Adipocyte (in vitro differentiated cells): ENCODE measurements around the gene PLEKHA6.

ENCODE experiments used
- DNase-seq: peaks from one replicate; pipeline ENCODE4 v3.0.0-alpha.2; 2015; ENCODE audit warnings: low read depth
- H3K27me3 ChIP-seq: replicated peaks from 2 replicates; pipeline ENCODE4 v1.7.0; 2013; ENCODE audit warnings: mild to moderate bottlenecking, low read length, moderate library complexity; ENCODE audit not compliant: control insufficient read depth, insufficient read depth
- H3K36me3 ChIP-seq: 2 replicates; pipeline ENCODE4 v1.7.0; 2013; ENCODE audit warnings: low read length, mild to moderate bottlenecking, moderate library complexity; ENCODE audit not compliant: control insufficient read depth, insufficient read depth, severe bottlenecking
- H3K4me1 ChIP-seq: 2 replicates; pipeline ENCODE4 v1.7.0; 2013; ENCODE audit warnings: mild to moderate bottlenecking, low read length, moderate library complexity; ENCODE audit not compliant: control insufficient read depth, insufficient read depth
- H3K4me3 ChIP-seq: 2 replicates; pipeline ENCODE4 v1.7.0; 2013; ENCODE audit warnings: mild to moderate bottlenecking, low read length, moderate library complexity
- H3K9ac ChIP-seq: 2 replicates; pipeline ENCODE4 v1.7.0; 2013; ENCODE audit warnings: mild to moderate bottlenecking, low read length, moderate library complexity
- H3K9me3 ChIP-seq: 2 replicates; pipeline ENCODE4 v1.7.0; 2013; ENCODE audit warnings: mild to moderate bottlenecking, low read length, moderate library complexity; ENCODE audit not compliant: control insufficient read depth

PLEKHA6 gene

GRCh38 chr1:204225841-204226735, 133.6 kb downstream of the PLEKHA6 start:
- Histone ChIP-seq H3K9ac (no peak overlapping the region), H3K4me3 (no peak overlapping the region), H3K36me3 (no peaks in the 10 kb centered on the region), H3K27me3 (peaks cover 15% of the 10 kb centered on the region), H3K4me1 (no peaks in the 10 kb centered on the region), H3K9me3 (no peaks in the 10 kb centered on the region)
- DNase-seq = no peak

DNA sequence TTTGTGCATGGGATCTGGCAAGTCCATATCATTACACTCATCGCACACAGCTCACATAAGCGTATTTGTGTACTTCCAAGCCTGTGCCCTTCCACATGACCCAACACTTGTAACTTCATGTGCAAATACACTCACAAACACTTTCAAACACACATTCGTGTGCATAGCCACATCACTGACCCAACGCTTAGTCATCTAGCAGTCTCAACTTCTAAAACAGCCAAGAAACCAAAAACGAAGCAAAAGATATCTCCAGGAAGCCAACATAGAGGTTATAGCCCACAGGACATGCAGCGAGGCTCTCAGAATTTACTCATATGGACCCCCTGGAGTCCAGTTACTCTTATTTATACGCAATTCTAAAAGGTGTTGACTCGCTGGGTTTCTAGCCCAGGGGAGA, 135.1 kb downstream of the PLEKHA6 start:
- no peak for DNase-seq
- Histone ChIP-seq H3K9ac (no peak overlapping the region), H3K36me3 (no peaks in the 10 kb centered on the region), H3K4me3 (no peak overlapping the region), H3K9me3 (no peaks in the 10 kb centered on the region), H3K27me3 (peaks cover 17% of the 10 kb centered on the region), H3K4me1 (peaks cover 12% of the 10 kb centered on the region)

DNA sequence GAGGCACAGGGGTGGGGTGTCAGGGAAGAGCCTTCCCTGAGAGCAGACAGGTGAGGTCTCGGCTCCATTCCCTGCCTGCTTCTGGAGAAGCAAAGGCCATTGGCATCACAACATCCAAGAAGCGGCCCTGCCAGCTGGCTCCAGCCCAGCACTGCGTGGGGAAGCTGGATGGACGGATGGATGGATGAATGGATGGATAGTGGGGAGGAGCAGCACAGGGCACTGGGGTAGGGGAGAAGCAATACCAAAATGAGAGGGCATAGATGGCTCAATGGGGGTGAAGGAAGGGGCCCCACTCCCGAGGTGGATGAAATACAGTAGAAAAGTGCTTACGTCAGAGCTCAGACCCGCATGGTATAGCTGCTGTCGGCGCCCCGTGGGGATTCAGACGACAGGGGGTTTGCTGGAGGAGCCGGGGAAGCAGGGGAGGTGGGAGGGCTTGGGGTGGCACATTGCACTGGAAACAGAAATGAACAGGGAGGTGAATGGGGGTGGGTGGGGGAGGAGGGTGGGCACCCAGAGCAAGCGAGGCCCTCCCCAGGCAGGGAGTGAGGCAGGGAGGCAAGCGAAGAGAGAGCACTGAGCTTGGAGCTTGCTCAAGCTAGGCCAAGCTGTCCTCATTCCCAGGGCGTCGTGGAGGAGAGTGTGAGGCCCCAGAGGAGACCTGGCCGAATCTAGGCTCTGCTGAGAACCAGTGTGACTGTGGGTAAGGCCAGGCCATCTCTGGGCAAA, 136.4 kb downstream of the PLEKHA6 start:
- Histone ChIP-seq H3K4me3 (no peak overlapping the region), H3K27me3 (peaks cover 17% of the 10 kb centered on the region), H3K36me3 (no peaks in the 10 kb centered on the region), H3K4me1 (peaks cover 12% of the 10 kb centered on the region), H3K9me3 (no peaks in the 10 kb centered on the region), H3K9ac (no peak overlapping the region)
- no peak for DNase-seq

DNA sequence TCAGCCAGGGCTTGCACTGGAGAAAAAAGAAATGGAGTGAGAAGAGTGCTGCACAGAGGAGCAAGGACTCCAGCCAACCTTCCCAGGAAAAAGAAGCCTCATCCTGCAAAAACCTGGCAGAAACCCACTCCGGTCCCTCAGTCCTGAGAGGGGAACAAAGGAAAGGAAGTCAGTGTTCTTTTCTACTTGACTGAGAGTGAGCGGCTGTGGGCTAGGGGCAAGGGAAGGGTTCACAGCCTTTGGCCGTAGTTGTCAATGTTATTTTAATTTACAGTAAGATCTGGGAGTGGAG, 137.0 kb downstream of the PLEKHA6 start:
- Histone ChIP-seq H3K9me3 (no peaks in the 10 kb centered on the region), H3K9ac (no peak overlapping the region), H3K4me1 (peaks cover 12% of the 10 kb centered on the region), H3K27me3 (peaks cover 19% of the 10 kb centered on the region), H3K36me3 (no peaks in the 10 kb centered on the region), H3K4me3 (no peak overlapping the region)
- no peak for DNase-seq

- no peak for DNase-seq
- H3K4me3 ChIP-seq = no peak overlapping the region
- H3K9me3 ChIP-seq = no peaks in the 10 kb centered on the region
- H3K36me3 ChIP-seq = no peaks in the 10 kb centered on the region
- H3K9ac ChIP-seq = no peak overlapping the region
- peaks cover 24% of the 10 kb centered on the region for H3K27me3 ChIP-seq
- H3K4me1 ChIP-seq = peaks cover 12% of the 10 kb centered on the region
These were observed 137.5 kb downstream of the PLEKHA6 start for GRCh38 chr1:204222006-204222763.

- H3K4me1 ChIP-seq = peaks cover 12% of the 10 kb centered on the region
- H3K4me3 ChIP-seq = no peak overlapping the region
- H3K27me3 ChIP-seq = peaks cover 26% of the 10 kb centered on the region
- DNase-seq = no peak
- no peaks in the 10 kb centered on the region for H3K36me3 ChIP-seq
- no peak overlapping the region for H3K9ac ChIP-seq
- H3K9me3 ChIP-seq = no peaks in the 10 kb centered on the region
These were observed 138.5 kb downstream of the PLEKHA6 start for GRCh38 chr1:204221271-204221670.

GRCh38 chr1:204219971-204220616, 139.6 kb downstream of the PLEKHA6 start:
- no peak overlapping the region for H3K9ac ChIP-seq
- H3K27me3 ChIP-seq = peaks cover 26% of the 10 kb centered on the region
- no peaks in the 10 kb centered on the region for H3K36me3 ChIP-seq
- peaks cover 12% of the 10 kb centered on the region for H3K4me1 ChIP-seq
- no peak overlapping the region for H3K4me3 ChIP-seq
- no peaks in the 10 kb centered on the region for H3K9me3 ChIP-seq
- peak; percentile 59 for DNase-seq

GRCh38 chr1:204218552-204218951, 141.2 kb downstream of the PLEKHA6 start:
- DNase-seq = no peak
- peaks cover 18% of the 10 kb centered on the region for H3K4me1 ChIP-seq
- H3K9ac ChIP-seq = no peak overlapping the region
- H3K36me3 ChIP-seq = no peaks in the 10 kb centered on the region
- H3K4me3 ChIP-seq = no peak overlapping the region
- H3K27me3 ChIP-seq = peaks cover 27% of the 10 kb centered on the region
- H3K9me3 ChIP-seq = no peaks in the 10 kb centered on the region

DNA sequence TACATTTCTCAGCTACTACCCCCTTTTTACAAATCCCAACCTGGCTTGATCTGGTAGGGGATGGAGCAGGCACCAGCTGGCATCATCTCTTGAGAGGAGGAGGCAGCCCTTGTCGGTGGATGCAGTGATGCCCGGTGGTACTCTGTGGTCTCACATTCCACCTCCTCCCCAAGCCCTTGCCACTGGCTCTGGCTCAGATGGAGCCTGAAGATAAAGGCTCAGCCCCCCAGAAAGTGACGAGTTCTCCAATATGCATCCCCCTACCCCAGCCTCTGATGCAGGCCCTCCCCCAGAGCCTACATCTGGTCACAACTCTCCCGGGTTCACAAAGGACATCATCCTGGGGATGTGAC, 142.1 kb downstream of the PLEKHA6 start:
- Histone ChIP-seq H3K4me3 (no peak overlapping the region), H3K9me3 (no peaks in the 10 kb centered on the region), H3K4me1 (peaks cover 18% of the 10 kb centered on the region), H3K36me3 (no peaks in the 10 kb centered on the region), H3K27me3 (peaks cover 35% of the 10 kb centered on the region), H3K9ac (no peak overlapping the region)
- DNase-seq = no peak

GRCh38 chr1:204216880-204217647, 142.7 kb downstream of the PLEKHA6 start:
- DNase-seq = no peak
- Histone ChIP-seq H3K4me1 (peaks cover 18% of the 10 kb centered on the region), H3K27me3 (peaks cover 32% of the 10 kb centered on the region), H3K4me3 (no peak overlapping the region), H3K9ac (no peak overlapping the region), H3K36me3 (no peaks in the 10 kb centered on the region), H3K9me3 (no peaks in the 10 kb centered on the region)
